HepG2 (cell line): ENCODE data around the gene TAF11. TPM values are rescaled to one million over a fixed set of nuclear protein-coding genes. Genes with fewer than 3 reads are reported as not detected.

Source experiments
- ATAC-seq: fragments of 200-7000 bp; cut with Tn5 transposase; 3 replicates; pipeline ENCODE4 v1.9.1; 2020; ENCODE audit warnings: mild to moderate bottlenecking, moderate library complexity
- BruUV-seq: library from RNA; stranded (reverse); fragments of 400-500 nt; replicated peaks from 2 replicates; lab custom pipeline; 2021; lab: Mats Ljungman, UMichigan
- CTCF ChIA-PET: fragments of 300-600 bp; formaldehyde crosslinking; extraction: SDS; loops from one replicate; lab custom pipeline; 2021; ENCODE audit warnings: low total read pairs, inconsistent platforms, low intra/inter-chr PET ratio; lab: Yijun Ruan, JAX
- POLR2A ChIA-PET: fragments of 350-600 bp; sonication (Branson Sonifier 250); formaldehyde crosslinking; loops from one replicate; lab custom pipeline; 2020; ENCODE audit warnings: antibody characterized with exemption, inconsistent platforms; lab: Yijun Ruan, JAX
- DNase-seq: peaks from one replicate; pipeline ENCODE4 v3.0.0-alpha.2; 2015; ENCODE audit warnings: low spot score
- FAIRE-seq: peaks from 3 replicates; lab custom pipeline; 2011; peaks lifted over from hg19 to GRCh38; lab: Jason Lieb, UNC
- H2AFZ ChIP-seq: one replicate; pipeline ENCODE4 v1.6.1; 2011; ENCODE audit warnings: low read length, inconsistent platforms
- H3K27ac ChIP-seq: fragments of 300-600 bp; 3 replicates; pipeline ENCODE4 v1.8.0; 2011; ENCODE audit warnings: mixed run types, mild to moderate bottlenecking, mixed read lengths, low read length, inconsistent platforms; ENCODE audit not compliant: insufficient read depth; ENCODE audit errors: extremely low read length
- H3K27me3 ChIP-seq, 2 experiments: fragments of 200-600 bp in 1 of 2; 2 replicates in 1 of 2; 3 replicates in 1 of 2; pipeline versions ENCODE4 v1.6.0 to v1.8.0; 2011; ENCODE audit warnings: low read length in 2 of 2, mild to moderate bottlenecking in 2 of 2, moderate library complexity in 2 of 2, inconsistent platforms in 1 of 2; ENCODE audit not compliant: insufficient read depth in 2 of 2, control insufficient read depth in 1 of 2
- H3K36me3 ChIP-seq, 2 experiments: fragments of 200-600 bp in 1 of 2; replicated peaks in 1 of 2; 2 replicates in 1 of 2; 3 replicates in 1 of 2; pipeline versions ENCODE4 v1.5.1 to v1.8.0; 2011; ENCODE audit warnings: low read length in 2 of 2, inconsistent platforms in 1 of 2; ENCODE audit not compliant: insufficient read depth in 2 of 2, control insufficient read depth in 1 of 2
- H3K4me1 ChIP-seq: 2 replicates; pipeline ENCODE4 v1.5.1; 2012; ENCODE audit warnings: low read length, inconsistent platforms; ENCODE audit not compliant: insufficient read depth
- H3K4me2 ChIP-seq: 2 replicates; pipeline ENCODE4 v1.6.0; 2011; ENCODE audit warnings: low read depth, low read length, inconsistent platforms
- H3K4me3 ChIP-seq, 3 experiments: fragments of 200-600 bp in 1 of 3; sonication (generic), shearing (Covaris generic) in 1 of 3; replicated peaks in 1 of 3; 2 replicates each; pipeline ENCODE4 v1.5.1; 2011 to 2016; ENCODE audit warnings: low read length in 3 of 3, inconsistent platforms in 2 of 3, low read depth in 2 of 3, mild to moderate bottlenecking in 2 of 3, control low read depth in 1 of 3, mixed read lengths in 1 of 3; ENCODE audit not compliant: insufficient read depth in 1 of 3
- H3K79me2 ChIP-seq: one replicate; pipeline ENCODE4 v1.6.1; 2011; ENCODE audit warnings: low read length, inconsistent platforms; ENCODE audit not compliant: insufficient read depth
- H3K9ac ChIP-seq: 2 replicates; pipeline ENCODE4 v1.6.0; 2011; ENCODE audit warnings: mild to moderate bottlenecking, low read depth, low read length, inconsistent platforms; ENCODE audit not compliant: insufficient read depth
- H3K9me3 ChIP-seq: 2 replicates; pipeline ENCODE4 v1.5.1; 2012; ENCODE audit warnings: mild to moderate bottlenecking, low read length
- H4K20me1 ChIP-seq: 2 replicates; pipeline ENCODE4 v1.6.0; 2011; ENCODE audit warnings: inconsistent platforms, mild to moderate bottlenecking, low read length, moderate library complexity; ENCODE audit not compliant: insufficient read depth
- ELF1 ChIP-seq: sonication (generic); formaldehyde crosslinking; IDR thresholded peaks from 2 replicates; pipeline ENCODE4 v1.4.0; 2020; ENCODE audit warnings: missing genetic modification reagents
- IRX3 ChIP-seq: sonication (generic); formaldehyde crosslinking; IDR thresholded peaks from 2 replicates; pipeline ENCODE4 v1.8.1; 2023; ENCODE audit warnings: mild to moderate bottlenecking, low read depth, missing genetic modification reagents, borderline replicate concordance
- MXD4 ChIP-seq: IDR thresholded peaks from 2 replicates; pipeline ENCODE4 v1.6.1; 2016; ENCODE audit warnings: mild to moderate bottlenecking, missing biosample characterization, missing genetic modification reagents
- NFE2L1 ChIP-seq: sonication (generic); formaldehyde crosslinking; IDR thresholded peaks from 2 replicates; pipeline ENCODE4 v1.4.0; 2020; ENCODE audit warnings: missing genetic modification reagents, mild to moderate bottlenecking, borderline replicate concordance
- POGZ ChIP-seq: sonication (generic); formaldehyde crosslinking; IDR thresholded peaks from 2 replicates; pipeline ENCODE4 v1.4.0; 2020; ENCODE audit warnings: mild to moderate bottlenecking, missing genetic modification reagents
- RBM22 ChIP-seq: fragments of 200-400 bp; formaldehyde crosslinking; optimal IDR thresholded peaks from 2 replicates; pipeline ENCODE3; 2017; ENCODE audit warnings: mild to moderate bottlenecking, low read length, moderate library complexity
- ZBTB38 ChIP-seq: sonication (generic); formaldehyde crosslinking; IDR thresholded peaks from 2 replicates; pipeline ENCODE4 v1.5.1; 2020; ENCODE audit warnings: mild to moderate bottlenecking, missing genetic modification reagents
- ZNF547 ChIP-seq: sonication (generic); formaldehyde crosslinking; IDR thresholded peaks from 2 replicates; pipeline ENCODE4 v1.5.1; 2020; ENCODE audit warnings: mild to moderate bottlenecking, missing genetic modification reagents
- ZNF672 ChIP-seq: sonication (generic); formaldehyde crosslinking; IDR thresholded peaks from 2 replicates; pipeline ENCODE4 v1.8.1; 2022; ENCODE audit warnings: missing genetic modification reagents
- ZNF891 ChIP-seq: sonication (generic); formaldehyde crosslinking; IDR thresholded peaks from 2 replicates; pipeline ENCODE4 v1.5.0; 2020; ENCODE audit warnings: mild to moderate bottlenecking, missing genetic modification reagents
- WGBS: methylation state at CpG from one replicate; pipeline ENCODE4 v1.1.6; 2017; ENCODE audit warnings: low lambda C conversion rate; 5-methylcytosine and 5-hydroxymethylcytosine counted together
- in situ Hi-C: cut with HindIII; loops from 2 replicates; pipeline ENCODE4 v1.10.0; 2017; ENCODE audit warnings: low pct_unique_long_range_greater_than_20kb; ENCODE audit not compliant: extremely low pct_ligation_motif_present
- intact Hi-C: fragments of 100-400 bp; cut with micrococcal nuclease; formaldehyde crosslinking; loops from one replicate; pipeline ENCODE4 v1.10.0; 2022; ENCODE audit not compliant: unreplicated experiment
- polyA plus RNA-seq, 8 experiments: library from polyadenylated mRNA; depleted of rRNA in 3 of 8; stranded (reverse) in 7 of 8; unstranded in 1 of 8; fragments of >200 nt; fragmentation: Illumina TruSeq in 4 of 8; extraction: Trizol in 4 of 8; gene quantifications; 2 replicates each; pipeline versions ENCODE4 v1.2.1 to v1.2.3, GENCODE V29; 2011 to 2016; ENCODE audit warnings: low read depth in 4 of 8, missing spikeins in 1 of 8, mixed read lengths in 1 of 8; ENCODE audit not compliant: insufficient read depth in 1 of 8
- total RNA-seq, 5 experiments: library from RNA; depleted of rRNA; stranded (reverse); fragments of >200 nt; fragmentation: Illumina TruSeq; extraction: Trizol; gene quantifications; 2 replicates each; pipeline ENCODE4 v1.2.3, GENCODE V29; 2016; ENCODE audit warnings: low read depth in 1 of 5
- TF ChIP-seq, protein P1 (sequence below), 2 experiments: fragments of 450-650 bp in 1 of 2; sonication (generic) in 1 of 2; formaldehyde crosslinking in 1 of 2; IDR thresholded peaks; 2 replicates each; pipeline versions ENCODE4 v1.6.1 to v1.8.0; 2016 to 2022; ENCODE audit warnings: antibody characterized with exemption in 1 of 2, mild to moderate bottlenecking in 1 of 2, missing genetic modification reagents in 1 of 2
- TF ChIP-seq, protein P2 (sequence below): sonication (generic); formaldehyde crosslinking; IDR thresholded peaks from 2 replicates; pipeline ENCODE4 v1.5.0; 2020; ENCODE audit warnings: mild to moderate bottlenecking, missing genetic modification reagents, borderline replicate concordance

Gene TAF11
- total and polyA plus RNA-seq, 2 of the 13 experiments (the other 11 are each of a cell fraction or from before 2014, with no cell fraction given), result 35.4 to 73.6 TPM

DNA sequence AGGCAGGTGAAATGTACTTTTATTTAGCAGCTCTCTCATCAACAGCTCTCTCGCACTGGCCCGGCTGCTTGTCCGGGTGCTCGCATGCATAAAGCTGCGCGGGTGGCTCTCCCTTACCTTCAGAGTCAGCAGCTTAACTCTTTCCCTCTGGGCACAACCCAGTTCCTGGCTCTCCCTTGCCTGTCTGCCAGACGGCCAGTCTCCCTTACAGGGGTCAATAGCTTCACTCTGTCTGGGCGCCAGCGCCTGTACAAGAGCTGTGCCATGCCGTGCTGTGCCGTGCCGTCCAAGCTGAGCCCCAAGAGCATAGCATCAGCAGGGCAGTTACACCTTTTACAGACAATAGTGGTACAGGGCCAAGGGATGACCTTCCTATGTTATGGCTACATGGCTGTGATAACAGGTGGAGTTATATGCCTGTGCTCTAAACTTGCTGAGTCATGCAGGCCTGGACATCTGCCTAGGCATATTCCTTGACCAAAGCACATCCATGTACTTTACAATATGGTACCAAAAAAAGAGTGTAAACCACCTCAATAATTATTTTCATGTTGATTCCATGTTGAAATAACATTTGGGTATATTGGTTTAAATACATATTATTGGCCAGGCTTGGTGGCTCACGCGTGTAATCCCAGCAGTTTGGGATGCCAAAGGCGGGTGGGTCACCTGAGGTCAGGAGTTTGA is 48.0 kb downstream of the TAF11 start:
- FAIRE-seq (no peak), ATAC-seq (peak; percentile 34), DNase-seq (no peak)
- Histone ChIP-seq H3K27me3 (no peaks in the 10 kb centered on the region), H3K36me3 (peaks cover 27 to 68% of the 10 kb centered on the region in 2 experiments), H3K79me2 (no peaks in the 10 kb centered on the region), H3K4me2 (no peak overlapping the region), H3K4me3 (no peak overlapping the region), H3K27ac (peak overlapping the region; percentile 18), H3K4me1 (no peaks in the 10 kb centered on the region), H3K9me3 (no peaks in the 10 kb centered on the region), H3K9ac (no peak overlapping the region), H2AFZ (no peak overlapping the region), H4K20me1 (no peaks in the 10 kb centered on the region)
- WGBS, result 98% methylated on average over 15 of the region's 15 CpGs
- BruUV-seq, result no TSS peak
- CTCF ChIA-PET, result no interaction called here
- in situ Hi-C loops, result no loop called here
- POLR2A ChIA-PET, result no interaction called here
- intact Hi-C loops, result no loop called here
- TF ChIP-seq, protein P1, sequence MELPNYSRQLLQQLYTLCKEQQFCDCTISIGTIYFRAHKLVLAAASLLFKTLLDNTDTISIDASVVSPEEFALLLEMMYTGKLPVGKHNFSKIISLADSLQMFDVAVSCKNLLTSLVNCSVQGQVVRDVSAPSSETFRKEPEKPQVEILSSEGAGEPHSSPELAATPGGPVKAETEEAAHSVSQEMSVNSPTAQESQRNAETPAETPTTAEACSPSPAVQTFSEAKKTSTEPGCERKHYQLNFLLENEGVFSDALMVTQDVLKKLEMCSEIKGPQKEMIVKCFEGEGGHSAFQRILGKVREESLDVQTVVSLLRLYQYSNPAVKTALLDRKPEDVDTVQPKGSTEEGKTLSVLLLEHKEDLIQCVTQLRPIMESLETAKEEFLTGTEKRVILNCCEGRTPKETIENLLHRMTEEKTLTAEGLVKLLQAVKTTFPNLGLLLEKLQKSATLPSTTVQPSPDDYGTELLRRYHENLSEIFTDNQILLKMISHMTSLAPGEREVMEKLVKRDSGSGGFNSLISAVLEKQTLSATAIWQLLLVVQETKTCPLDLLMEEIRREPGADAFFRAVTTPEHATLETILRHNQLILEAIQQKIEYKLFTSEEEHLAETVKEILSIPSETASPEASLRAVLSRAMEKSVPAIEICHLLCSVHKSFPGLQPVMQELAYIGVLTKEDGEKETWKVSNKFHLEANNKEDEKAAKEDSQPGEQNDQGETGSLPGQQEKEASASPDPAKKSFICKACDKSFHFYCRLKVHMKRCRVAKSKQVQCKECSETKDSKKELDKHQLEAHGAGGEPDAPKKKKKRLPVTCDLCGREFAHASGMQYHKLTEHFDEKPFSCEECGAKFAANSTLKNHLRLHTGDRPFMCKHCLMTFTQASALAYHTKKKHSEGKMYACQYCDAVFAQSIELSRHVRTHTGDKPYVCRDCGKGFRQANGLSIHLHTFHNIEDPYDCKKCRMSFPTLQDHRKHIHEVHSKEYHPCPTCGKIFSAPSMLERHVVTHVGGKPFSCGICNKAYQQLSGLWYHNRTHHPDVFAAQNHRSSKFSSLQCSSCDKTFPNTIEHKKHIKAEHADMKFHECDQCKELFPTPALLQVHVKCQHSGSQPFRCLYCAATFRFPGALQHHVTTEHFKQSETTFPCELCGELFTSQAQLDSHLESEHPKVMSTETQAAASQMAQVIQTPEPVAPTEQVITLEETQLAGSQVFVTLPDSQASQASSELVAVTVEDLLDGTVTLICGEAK (IDR thresholded peaks at IDR 0.05), result no peak
- TF ChIP-seq, protein P1 (CRISPR knock-in tag; IDR thresholded peaks at IDR 0.05), result no peak
- TF ChIP-seq ZNF672 (CRISPR knock-in tag) (no peak), MXD4 (CRISPR knock-in tag) (no peak), ZBTB38 (no peak), ZNF891 (CRISPR knock-in tag) (no peak), ZNF547 (CRISPR knock-in tag) (no peak), POGZ (no peak), ELF1 (CRISPR knock-in tag) (no peak), RBM22 (peak; percentile 53), NFE2L1 (CRISPR knock-in tag) (peak; percentile 35; the same call in 1 of the 2 replicates), IRX3 (CRISPR knock-in tag) (no peak)
- TF ChIP-seq, protein P2, sequence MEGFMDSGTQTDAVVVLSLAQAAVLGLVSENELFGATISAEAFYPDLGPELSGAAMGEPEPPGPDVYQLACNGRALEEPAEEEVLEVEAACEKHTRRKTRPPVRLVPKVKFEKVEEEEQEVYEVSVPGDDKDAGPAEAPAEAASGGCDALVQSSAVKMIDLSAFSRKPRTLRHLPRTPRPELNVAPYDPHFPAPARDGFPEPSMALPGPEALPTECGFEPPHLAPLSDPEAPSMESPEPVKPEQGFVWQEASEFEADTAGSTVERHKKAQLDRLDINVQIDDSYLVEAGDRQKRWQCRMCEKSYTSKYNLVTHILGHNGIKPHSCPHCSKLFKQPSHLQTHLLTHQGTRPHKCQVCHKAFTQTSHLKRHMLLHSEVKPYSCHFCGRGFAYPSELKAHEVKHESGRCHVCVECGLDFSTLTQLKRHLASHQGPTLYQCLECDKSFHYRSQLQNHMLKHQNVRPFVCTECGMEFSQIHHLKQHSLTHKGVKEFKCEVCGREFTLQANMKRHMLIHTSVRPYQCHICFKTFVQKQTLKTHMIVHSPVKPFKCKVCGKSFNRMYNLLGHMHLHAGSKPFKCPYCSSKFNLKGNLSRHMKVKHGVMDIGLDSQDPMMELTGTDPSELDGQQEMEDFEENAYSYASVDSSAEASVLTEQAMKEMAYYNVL, result no peak
